Skeletal muscle tissue (tissue), 4 donors: Measurements from ENCODE around the gene SURF6. TPM values are rescaled to one million over a fixed set of nuclear protein-coding genes. Genes with fewer than 3 reads are reported as not detected.
A peak's percentile ranks its signal among the peaks of the same experiment; 100 is the strongest.

ENCODE experiments used
- H3K27ac ChIP-seq: one replicate; pipeline ENCODE4 v1.7.0; 2013; ENCODE audit warnings: mild to moderate bottlenecking, low read depth, low read length, inconsistent platforms
- H3K27me3 ChIP-seq, 3 donors: one replicate each; pipeline ENCODE4 v1.7.0; 2013; ENCODE audit warnings: low read length in 3 of 3; ENCODE audit not compliant: control insufficient read depth in 3 of 3, insufficient read depth in 3 of 3
- H3K36me3 ChIP-seq, 3 donors: one replicate each; pipeline ENCODE4 v1.7.0; 2013; ENCODE audit warnings: low read length in 3 of 3; ENCODE audit not compliant: control insufficient read depth in 3 of 3, insufficient read depth in 3 of 3
- H3K4me1 ChIP-seq, 3 donors: one replicate each; pipeline ENCODE4 v1.7.0; 2013; ENCODE audit warnings: low read length in 3 of 3, mild to moderate bottlenecking in 3 of 3; ENCODE audit not compliant: control insufficient read depth in 3 of 3, insufficient read depth in 3 of 3
- H3K4me3 ChIP-seq, 3 donors: one replicate each; pipeline ENCODE4 v1.7.0; 2013; ENCODE audit warnings: low read length in 3 of 3
- H3K9ac ChIP-seq, 3 donors: one replicate each; pipeline ENCODE4 v1.7.0; 2013; ENCODE audit warnings: low read length in 3 of 3, mild to moderate bottlenecking in 3 of 3, moderate library complexity in 2 of 3, low read depth in 1 of 3
- H3K9me3 ChIP-seq, 3 donors: one replicate each; pipeline ENCODE4 v1.7.0; 2013; ENCODE audit warnings: low read length in 3 of 3; ENCODE audit not compliant: control insufficient read depth in 3 of 3
- total RNA-seq: library from RNA; depleted of rRNA; stranded (reverse); fragments of >200 nt; gene quantifications from one replicate; pipeline ENCODE4 v1.2.3, GENCODE V29; 2014
- donor health status: Osteomylitis.

SURF6 gene
- total RNA-seq, 1 donor from 2014 or later = 7.8 TPM

DNA sequence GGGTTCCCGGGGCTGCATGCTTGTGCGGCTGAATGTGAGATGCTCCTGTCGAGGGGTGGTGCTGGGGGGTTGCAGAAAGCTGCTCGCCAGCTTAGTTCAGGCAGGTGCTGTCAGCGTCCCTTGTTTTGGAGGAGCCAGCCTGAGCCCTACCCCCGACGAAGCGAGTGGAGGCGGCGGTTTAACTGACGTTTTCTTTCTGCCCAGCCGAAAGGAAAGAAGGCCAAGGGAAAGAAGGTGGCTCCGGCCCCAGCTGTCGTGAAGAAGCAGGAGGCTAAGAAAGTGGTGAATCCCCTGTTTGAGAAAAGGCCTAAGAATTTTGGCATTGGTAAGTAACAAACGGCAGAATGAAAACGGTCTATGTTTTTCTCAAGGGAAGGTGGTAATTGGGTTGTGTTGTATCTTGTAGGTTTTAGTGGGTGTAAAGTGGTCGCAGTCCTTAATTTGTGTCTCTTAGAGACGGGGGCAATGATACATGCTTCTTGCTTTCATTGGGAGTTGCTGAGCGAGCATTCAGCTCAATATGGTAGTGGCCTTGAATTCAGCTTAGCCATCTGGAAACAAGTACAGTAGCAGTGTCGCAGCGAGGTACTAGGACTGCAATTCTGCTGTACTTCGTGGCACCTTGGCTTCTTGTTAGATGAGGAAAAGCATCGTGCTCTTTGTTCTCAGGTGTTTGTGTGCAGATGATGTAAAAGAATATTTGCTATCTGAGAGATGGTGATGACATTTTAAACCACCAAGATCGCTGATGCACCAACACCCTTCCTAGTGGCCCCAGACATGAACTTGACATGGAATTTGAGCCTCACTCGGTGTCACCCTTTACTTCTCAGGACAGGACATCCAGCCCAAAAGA lies 13.0 kb upstream of the SURF6 start:
- H3K36me3 ChIP-seq = peaks cover 60 to 70% (median 67%) of the 10 kb centered on the region in 3 donors
- H3K27me3 ChIP-seq = no peaks in the 10 kb centered on the region
- peak overlapping the region; percentile 99 for H3K9ac ChIP-seq
- peak overlapping the region; percentile 96 to 100 (median 100) for H3K4me3 ChIP-seq
- peaks cover 22 to 43% (median 29%) of the 10 kb centered on the region in 3 donors for H3K4me1 ChIP-seq
- H3K9me3 ChIP-seq = no peaks in the 10 kb centered on the region
- peak overlapping the region; percentile 93 for H3K27ac ChIP-seq

DNA sequence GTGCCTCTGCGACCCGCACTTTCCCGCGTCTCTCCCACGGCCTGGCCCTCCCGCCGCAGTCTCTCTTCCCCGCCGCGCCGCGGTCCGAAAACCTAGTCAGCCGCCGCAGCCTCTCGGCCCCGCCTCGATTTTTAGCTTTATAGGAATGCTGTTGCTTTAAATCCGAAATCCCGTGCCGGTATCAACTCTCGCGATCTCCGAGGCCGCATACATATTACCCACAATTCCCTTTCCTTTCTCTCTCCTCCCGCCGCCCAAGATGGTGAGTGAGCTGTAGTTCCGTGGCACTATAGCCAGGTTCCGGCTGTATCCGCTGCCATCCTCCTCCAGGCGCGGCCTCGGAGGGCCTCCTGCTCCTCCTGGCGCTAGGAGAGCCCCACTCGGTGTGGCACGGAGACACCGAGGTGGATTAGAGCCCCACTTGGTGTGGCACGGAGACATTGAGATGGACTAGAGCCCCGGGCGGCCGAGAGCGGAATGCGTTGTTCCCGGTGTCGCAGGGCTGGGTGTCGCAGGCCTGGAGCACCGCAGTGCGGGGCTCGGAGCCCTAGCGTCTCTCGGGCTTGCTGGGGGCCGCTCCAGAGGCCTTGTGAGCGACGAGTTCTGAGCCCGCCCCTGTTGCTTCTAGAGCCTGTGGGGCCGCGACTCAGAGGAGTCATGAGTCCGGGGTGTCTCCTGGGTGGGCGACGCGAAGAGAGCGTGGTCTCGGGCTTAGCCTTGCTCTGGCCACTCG lies 12.2 kb upstream of the SURF6 start, which contains the start of the genes MED22 and RPL7A:
TSS of gene MED22 (minus strand) at position 147 of the 733 bp plus-strand sequence. CDS start 1,469 bp downstream, outside the sequence.
TSS of gene RPL7A (plus strand) at position 234 of the 733 bp plus-strand sequence. CDS start at position 260, 26 bp downstream.
- H3K27ac ChIP-seq = peak within 1 kb of the TSS; percentile 93
- H3K4me1 ChIP-seq = peaks cover 22 to 39% (median 29%) of the 10 kb centered on the region in 3 donors
- H3K9me3 ChIP-seq = no peaks in the 10 kb centered on the region
- H3K9ac ChIP-seq = peak within 1 kb of the TSS; percentile 99
- H3K27me3 ChIP-seq = no peaks in the 10 kb centered on the region
- peak within 1 kb of the TSS; percentile 96 to 100 (median 100) for H3K4me3 ChIP-seq
- peaks cover 63 to 70% (median 70%) of the 10 kb centered on the region in 3 donors for H3K36me3 ChIP-seq

DNA sequence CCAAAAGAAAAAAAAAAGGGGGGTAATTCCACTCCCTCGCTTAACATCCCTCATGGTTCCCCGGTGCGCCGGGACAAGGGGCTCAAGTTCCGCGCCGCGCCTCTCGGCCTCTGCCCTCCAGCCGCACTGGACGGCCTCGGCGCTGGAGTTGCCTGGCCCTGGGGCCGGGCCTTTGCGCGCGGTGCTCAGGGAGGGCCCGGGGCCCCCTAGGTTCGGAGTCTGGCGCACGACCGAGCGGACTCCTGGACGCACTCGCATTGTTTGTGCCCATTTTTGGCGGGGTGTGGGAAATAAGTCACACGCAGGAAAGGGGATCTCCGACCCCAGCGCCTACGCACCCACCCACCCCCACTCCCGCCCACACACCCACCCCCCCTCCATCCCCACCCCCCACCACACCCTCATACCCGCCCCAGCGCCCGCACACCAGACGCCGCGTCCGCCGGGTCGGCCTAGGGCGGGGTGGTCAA lies 11.6 kb upstream of the SURF6 start:
- H3K4me3 ChIP-seq = peak overlapping the region; percentile 96 to 100 (median 100)
- no peaks in the 10 kb centered on the region for H3K9me3 ChIP-seq
- H3K4me1 ChIP-seq = peaks cover 22 to 43% (median 29%) of the 10 kb centered on the region in 3 donors
- H3K27me3 ChIP-seq = no peaks in the 10 kb centered on the region
- H3K36me3 ChIP-seq = peaks cover 63 to 70% (median 69%) of the 10 kb centered on the region in 3 donors
- peak overlapping the region; percentile 99 for H3K9ac ChIP-seq
- H3K27ac ChIP-seq = peak overlapping the region; percentile 93

DNA sequence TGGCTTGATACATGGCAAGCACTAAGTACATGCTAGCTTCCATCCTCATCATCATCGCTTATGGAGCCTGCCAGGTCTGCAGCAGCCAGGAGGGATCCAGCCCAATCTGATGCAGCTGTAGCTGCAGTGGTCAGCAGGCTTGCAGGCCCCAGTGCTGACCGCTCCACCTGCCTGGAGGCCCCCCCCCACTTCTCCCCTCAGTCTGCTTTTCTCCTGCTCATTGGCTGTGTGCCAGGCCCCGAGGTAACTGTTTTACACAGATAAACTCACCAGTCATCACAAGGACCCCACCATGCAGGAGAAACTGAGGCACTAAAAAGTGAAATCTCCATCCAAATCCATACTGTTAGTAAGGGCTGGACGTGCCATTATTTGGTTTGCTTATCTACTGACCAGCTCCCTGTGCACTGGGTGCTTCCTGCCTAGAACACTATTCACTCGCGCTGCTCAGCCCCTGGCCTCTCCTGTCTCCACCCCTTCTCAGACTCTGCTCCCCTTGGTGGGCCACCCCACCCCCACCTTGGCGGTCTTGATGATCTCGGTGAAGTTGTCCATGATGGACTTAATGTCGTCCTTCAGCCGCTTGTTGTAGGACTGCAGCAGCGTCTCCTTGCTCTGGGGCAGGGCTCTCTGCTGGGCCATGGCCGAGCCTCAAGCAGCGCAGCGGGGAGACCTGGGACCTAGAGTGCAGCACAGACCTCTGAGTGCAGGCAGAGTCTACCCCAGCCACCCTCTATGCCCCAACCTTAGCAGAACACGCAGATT lies 10.2 kb upstream of the SURF6 start:
- peaks cover 22 to 49% (median 29%) of the 10 kb centered on the region in 3 donors for H3K4me1 ChIP-seq
- H3K4me3 ChIP-seq = peak overlapping the region; percentile 96 to 100 (median 100)
- peaks cover 62 to 69% (median 68%) of the 10 kb centered on the region in 3 donors for H3K36me3 ChIP-seq
- peak overlapping the region; percentile 61 to 86 (median 82) for H3K9ac ChIP-seq
- peak overlapping the region; percentile 20 for H3K27ac ChIP-seq
- H3K9me3 ChIP-seq = no peaks in the 10 kb centered on the region
- no peaks in the 10 kb centered on the region for H3K27me3 ChIP-seq

DNA sequence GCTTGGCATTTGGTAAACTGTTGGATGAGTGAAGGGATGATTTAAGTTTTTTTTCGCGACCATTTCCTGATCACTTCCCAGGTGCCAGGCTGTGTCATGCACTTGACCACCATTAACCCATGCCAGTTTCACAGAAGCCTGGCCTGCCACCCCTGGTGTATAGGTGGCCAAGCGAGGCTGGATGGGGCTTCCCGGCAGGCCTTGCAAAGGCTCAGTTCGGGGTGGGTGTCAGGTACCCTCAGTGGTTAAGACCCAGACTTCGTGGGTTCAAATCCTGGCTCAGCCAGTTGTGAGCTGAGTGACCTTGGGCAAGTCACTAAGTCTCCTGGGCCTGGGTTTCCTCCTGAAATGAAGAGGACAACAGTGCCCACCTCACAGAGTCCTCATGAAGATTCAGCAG lies 9.6 kb upstream of the SURF6 start:
- H3K9ac ChIP-seq = peak overlapping the region in 2 of 3 donors; percentile 30 to 86
- no peak overlapping the region for H3K4me3 ChIP-seq
- peaks cover 26 to 55% (median 29%) of the 10 kb centered on the region in 3 donors for H3K4me1 ChIP-seq
- no peaks in the 10 kb centered on the region for H3K27me3 ChIP-seq
- H3K36me3 ChIP-seq = peaks cover 63 to 69% (median 68%) of the 10 kb centered on the region in 3 donors
- no peak overlapping the region for H3K27ac ChIP-seq
- no peaks in the 10 kb centered on the region for H3K9me3 ChIP-seq

DNA sequence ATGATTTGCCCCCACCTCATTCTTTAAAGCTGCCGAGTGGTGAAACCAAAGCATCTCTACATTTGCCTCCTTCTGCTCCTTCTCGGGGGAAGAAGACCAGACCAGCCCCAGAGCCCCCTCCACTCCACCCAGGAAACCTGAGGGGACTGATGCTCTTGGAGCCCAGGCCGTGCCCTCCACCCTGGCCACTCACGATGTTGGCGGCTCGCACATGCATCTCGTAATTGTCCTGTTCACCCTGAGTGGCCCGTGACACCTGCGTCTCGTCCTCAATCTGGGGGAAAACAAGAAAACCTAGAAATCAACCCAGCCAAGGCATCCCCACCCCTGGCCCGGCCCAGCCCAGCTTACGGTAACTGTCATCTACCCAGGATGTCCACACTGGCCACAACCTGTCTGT lies 9.0 kb upstream of the SURF6 start:
- H3K4me3 ChIP-seq = no peak overlapping the region
- H3K27me3 ChIP-seq = no peaks in the 10 kb centered on the region
- H3K27ac ChIP-seq = no peak overlapping the region
- H3K36me3 ChIP-seq = peaks cover 63 to 68% (median 68%) of the 10 kb centered on the region in 3 donors
- H3K9ac ChIP-seq = peak overlapping the region in 2 of 3 donors; percentile 25 to 30
- H3K9me3 ChIP-seq = no peaks in the 10 kb centered on the region
- peaks cover 26 to 59% (median 29%) of the 10 kb centered on the region in 3 donors for H3K4me1 ChIP-seq

DNA sequence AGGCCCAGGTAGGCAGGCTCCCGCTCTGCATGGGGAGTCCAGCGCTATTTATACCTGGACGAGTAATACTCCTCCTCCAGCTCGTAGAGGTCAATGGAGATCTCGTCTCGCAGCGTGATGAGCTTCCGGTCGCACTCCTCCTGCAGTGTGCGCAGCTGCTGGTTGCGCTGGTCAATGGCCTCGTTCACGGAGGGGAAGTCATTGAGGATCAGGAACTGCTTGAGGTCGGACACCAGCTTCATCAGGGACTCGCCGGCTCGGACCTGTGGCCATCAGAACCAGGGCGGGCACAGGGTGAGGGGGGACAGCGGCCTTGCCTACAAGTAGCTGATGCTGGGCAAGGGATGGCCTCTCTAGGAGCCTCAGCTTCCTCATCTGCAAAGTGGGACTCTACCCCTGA lies 8.1 kb upstream of the SURF6 start:
- no peak overlapping the region for H3K4me3 ChIP-seq
- H3K4me1 ChIP-seq = peaks cover 24 to 58% (median 25%) of the 10 kb centered on the region in 3 donors
- H3K36me3 ChIP-seq = peaks cover 59 to 66% (median 63%) of the 10 kb centered on the region in 3 donors
- no peak overlapping the region for H3K27ac ChIP-seq
- no peaks in the 10 kb centered on the region for H3K27me3 ChIP-seq
- no peak overlapping the region for H3K9ac ChIP-seq
- no peaks in the 10 kb centered on the region for H3K9me3 ChIP-seq

DNA sequence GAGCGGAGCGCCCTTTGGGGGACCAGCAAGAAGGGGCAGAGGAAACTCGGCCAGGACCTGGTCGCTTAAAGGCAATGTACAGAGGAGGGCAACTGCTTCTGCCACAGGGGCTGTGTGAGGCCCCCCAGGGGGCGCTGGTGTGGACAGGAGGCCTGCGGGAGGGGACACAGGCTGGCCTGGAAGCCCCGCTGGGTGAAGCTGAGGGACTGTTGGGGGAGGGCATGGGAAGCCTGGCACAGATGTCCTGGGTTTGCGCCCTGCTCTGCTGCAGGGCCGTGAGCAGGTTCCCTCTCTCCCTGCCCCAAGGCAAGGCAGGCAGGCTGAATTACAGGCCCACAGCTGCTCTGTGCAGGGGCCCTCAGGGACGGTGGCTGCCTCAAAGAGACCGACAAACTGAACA lies 6.6 kb upstream of the SURF6 start:
- no peaks in the 10 kb centered on the region for H3K27me3 ChIP-seq
- H3K27ac ChIP-seq = no peak overlapping the region
- H3K4me3 ChIP-seq = no peak overlapping the region
- peaks cover 19 to 51% (median 20%) of the 10 kb centered on the region in 3 donors for H3K4me1 ChIP-seq
- no peaks in the 10 kb centered on the region for H3K9me3 ChIP-seq
- peak overlapping the region in 1 of 3 donors; percentile 8 for H3K9ac ChIP-seq
- peaks cover 59 to 65% (median 61%) of the 10 kb centered on the region in 3 donors for H3K36me3 ChIP-seq

DNA sequence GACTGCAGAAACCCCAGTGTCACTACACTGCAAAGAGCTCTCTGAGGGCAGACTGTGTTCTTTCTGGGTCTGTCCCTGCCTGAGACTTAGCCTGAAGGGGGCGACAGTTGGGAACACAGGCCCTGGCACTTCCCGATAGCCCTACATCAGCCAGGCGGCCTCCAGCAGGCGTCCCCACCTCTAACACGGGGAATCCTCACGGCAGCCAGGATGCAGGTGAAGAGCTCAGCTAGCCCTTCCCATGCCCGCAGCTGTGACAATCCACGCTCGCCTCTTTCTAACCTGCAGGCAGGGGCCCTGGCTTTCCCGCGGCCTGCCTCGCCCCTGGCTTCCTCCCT lies 6.0 kb upstream of the SURF6 start:
- no peaks in the 10 kb centered on the region for H3K9me3 ChIP-seq
- no peak overlapping the region for H3K27ac ChIP-seq
- H3K4me1 ChIP-seq = peaks cover 19 to 52% (median 20%) of the 10 kb centered on the region in 3 donors
- H3K36me3 ChIP-seq = peaks cover 59 to 65% (median 61%) of the 10 kb centered on the region in 3 donors
- H3K9ac ChIP-seq = peak overlapping the region in 1 of 3 donors; percentile 8
- no peaks in the 10 kb centered on the region for H3K27me3 ChIP-seq
- no peak overlapping the region for H3K4me3 ChIP-seq
